CD4-positive, alpha-beta T cell treated with Interleukin-21 for 1 hour (primary cell): ENCODE measurements around the gene GFER.

Source experiments
- DNase-seq: peaks from one replicate; pipeline ENCODE4 v3.0.0-alpha.2; 2020

Gene GFER

GRCh38 chr16:1975432-1976215, 8.4 kb upstream of the GFER start:
- no peak for DNase-seq

GRCh38 chr16:1976216-1976520, 7.8 kb upstream of the GFER start:
- DNase-seq: no peak

- DNase-seq: no peak
Measured at GRCh38 chr16:1976951-1977874, 6.8 kb upstream of the GFER start.

- no peak for DNase-seq
Measured at GRCh38 chr16:1977875-1978268, 6.1 kb upstream of the GFER start.

GRCh38 chr16:1978476-1979120, 5.4 kb upstream of the GFER start:
- no peak for DNase-seq

- DNase-seq: peak; percentile 48
Measured at GRCh38 chr16:1979271-1980029, 4.5 kb upstream of the GFER start.

- no peak for DNase-seq
Measured at GRCh38 chr16:1980030-1980769, 3.8 kb upstream of the GFER start.

- DNase-seq: no peak
Measured at GRCh38 chr16:1980770-1981087, 3.3 kb upstream of the GFER start.

- DNase-seq: no peak
Measured at GRCh38 chr16:1981398-1981836, 2.6 kb upstream of the GFER start, which contains the start of gene NOXO1. Gene NOXO1 (minus strand): TSS chr16:1981469. CDS start chr16:1981179, 290 bp downstream.

GRCh38 chr16:1982013-1982433, 2.0 kb upstream of the GFER start:
- no peak for DNase-seq

GRCh38 chr16:1982991-1983543, 926 bp upstream of the GFER start:
- no peak for DNase-seq

- DNase-seq: no peak
Measured at GRCh38 chr16:1984347-1985225, 593 bp downstream of the GFER start.

GRCh38 chr16:1985466-1986150, 1.6 kb downstream of the GFER start:
- DNase-seq: no peak

GRCh38 chr16:1987198-1987597, 3.2 kb downstream of the GFER start:
- DNase-seq: no peak

GRCh38 chr16:1989209-1990100, 5.5 kb downstream of the GFER start, which contains the start of gene SYNGR3:
Gene SYNGR3 (plus strand): TSS chr16:1989970. CDS start chr16:1990103, 133 bp downstream.
- DNase-seq: no peak

GRCh38 chr16:1990101-1990350, 6.0 kb downstream of the GFER start:
- no peak for DNase-seq

- peak; percentile 63 for DNase-seq
Measured at GRCh38 chr16:1990351-1991134, 6.5 kb downstream of the GFER start.

- DNase-seq: peak; percentile 73
Measured at GRCh38 chr16:1991135-1991551, 7.2 kb downstream of the GFER start.
